ENCODE data around the gene SCUBE1. TPM values are rescaled to one million over a fixed set of nuclear protein-coding genes. Genes with fewer than 3 reads are reported as not detected.

SCUBE1 gene
- total and polyA plus RNA-seq, 4 donors: 1.6 to 7.9 (median 5.0) TPM

- Histone ChIP-seq H3K4me3 (no peak overlapping the region), H3K9me3 (ENCODE audit: control insufficient read depth in 4 of 4, insufficient read depth in 3 of 4, low read length in 3 of 4) (no peaks in the 10 kb centered on the region), H3K36me3 (ENCODE audit: control insufficient read depth in 4 of 4, insufficient read depth in 4 of 4, low read length in 4 of 4) (peaks cover 0 to 34% (median 3%) of the 10 kb centered on the region in 4 donors), H3K27ac (ENCODE audit: low read depth in 1 of 2, low read length in 1 of 2) (no peak overlapping the region), H3K4me1 (ENCODE audit: control insufficient read depth in 5 of 5, insufficient read depth in 5 of 5, low read length in 5 of 5) (peaks cover 0 to 15% (median 4%) of the 10 kb centered on the region in 5 donors), H3K27me3 (ENCODE audit: control insufficient read depth in 3 of 3, insufficient read depth in 3 of 3, low read length in 2 of 3) (no peaks in the 10 kb centered on the region), H3K9ac (ENCODE audit: insufficient read depth in 1 of 2, low read length in 2 of 2) (no peak overlapping the region)
- TF ChIP-seq CTCF (IDR thresholded peaks at IDR 0.05; ENCODE audit: control extremely low read depth, extremely low read depth): no peak
- DNase-seq (no peak), ATAC-seq (ENCODE audit: insufficient read depth, low FRiP score) (no peak)
- WGBS, 2 donors: 87 to 90% methylated on average over 24 of the region's 24 CpGs
Observed at GRCh38 chr22:43158778-43159483, 184.2 kb downstream of the SCUBE1 start.

- Histone ChIP-seq H3K36me3 (ENCODE audit: control insufficient read depth in 4 of 4, insufficient read depth in 4 of 4, low read length in 4 of 4) (peaks cover 0 to 29% (median 3%) of the 10 kb centered on the region in 4 donors), H3K4me1 (ENCODE audit: control insufficient read depth in 5 of 5, insufficient read depth in 5 of 5, low read length in 5 of 5) (peaks cover 0 to 12% (median 0%) of the 10 kb centered on the region in 5 donors), H3K9me3 (ENCODE audit: control insufficient read depth in 4 of 4, insufficient read depth in 3 of 4, low read length in 3 of 4) (no peaks in the 10 kb centered on the region), H3K4me3 (no peak overlapping the region), H3K27me3 (ENCODE audit: control insufficient read depth in 3 of 3, insufficient read depth in 3 of 3, low read length in 2 of 3) (no peaks in the 10 kb centered on the region), H3K27ac (ENCODE audit: low read depth in 1 of 2, low read length in 1 of 2) (no peak overlapping the region), H3K9ac (ENCODE audit: insufficient read depth in 1 of 2, low read length in 2 of 2) (no peak overlapping the region)
- 81 to 83% methylated on average over 9 of the region's 9 CpGs for WGBS, 2 donors
- TF ChIP-seq CTCF (IDR thresholded peaks at IDR 0.05; ENCODE audit: control extremely low read depth, extremely low read depth): no peak
- no peak for DNase-seq
- ATAC-seq (ENCODE audit: insufficient read depth, low FRiP score): no peak
Observed at GRCh38 chr22:43157874-43158546, 185.2 kb downstream of the SCUBE1 start.

- no peak for TF ChIP-seq CTCF (IDR thresholded peaks at IDR 0.05; ENCODE audit: control extremely low read depth, extremely low read depth)
- peaks cover 0 to 20% (median 12%) of the 10 kb centered on the region in 5 donors for H3K4me1 ChIP-seq (ENCODE audit: control insufficient read depth in 5 of 5, insufficient read depth in 5 of 5, low read length in 5 of 5)
- ATAC-seq (ENCODE audit: insufficient read depth, low FRiP score) (no peak), DNase-seq (no peak)
- peaks cover 0 to 21% (median 2%) of the 10 kb centered on the region in 4 donors for H3K36me3 ChIP-seq (ENCODE audit: control insufficient read depth in 4 of 4, insufficient read depth in 4 of 4, low read length in 4 of 4)
- no peaks in the 10 kb centered on the region for H3K27me3 ChIP-seq (ENCODE audit: control insufficient read depth in 3 of 3, insufficient read depth in 3 of 3, low read length in 2 of 3)
- H3K4me3 ChIP-seq: no peak overlapping the region
- 88 to 89% methylated on average over 12 of the region's 12 CpGs for WGBS, 2 donors
- H3K9me3 ChIP-seq (ENCODE audit: control insufficient read depth in 4 of 4, insufficient read depth in 3 of 4, low read length in 3 of 4): no peaks in the 10 kb centered on the region
- H3K27ac ChIP-seq (ENCODE audit: low read depth in 1 of 2, low read length in 1 of 2): no peak overlapping the region
- H3K9ac ChIP-seq (ENCODE audit: insufficient read depth in 1 of 2, low read length in 2 of 2): no peak overlapping the region
Observed at GRCh38 chr22:43156413-43156812, 186.8 kb downstream of the SCUBE1 start.
